DOHH2 (cell line): Measurements from ENCODE around the gene TMEM244.

Experiments
- CTCF ChIP-seq: fragments of 200-600 bp; sonication (generic); IDR thresholded peaks from one replicate; pipeline ENCODE4 v1.5.1; 2014; ENCODE audit warnings: antibody characterized with exemption, mild to moderate bottlenecking, low read depth, low read length; ENCODE audit not compliant: poor library complexity, severe bottlenecking
- EZH2phosphoT487 ChIP-seq: fragments of 200-600 bp; sonication (generic); IDR thresholded peaks from 2 replicates; pipeline ENCODE4 v1.6.1; 2017; ENCODE audit warnings: borderline replicate concordance, mild to moderate bottlenecking, antibody characterized with exemption, low read length, moderate library complexity, mixed read lengths

- TF ChIP-seq CTCF (no peak), EZH2phosphoT487 (no peak)
Measured at GRCh38 chr6:129832299-129832698, 28.8 kb downstream of the TMEM244 start.
